ENCODE measurements around the gene HEPN1. TPM values are rescaled to one million over a fixed set of nuclear protein-coding genes. Genes with fewer than 3 reads are reported as not detected.

The HEPN1 gene
- total and polyA plus RNA-seq, 9 of the 15 experiments (the other 6 are each of a cell fraction or from before 2014, with no cell fraction given), result not detected

DNA sequence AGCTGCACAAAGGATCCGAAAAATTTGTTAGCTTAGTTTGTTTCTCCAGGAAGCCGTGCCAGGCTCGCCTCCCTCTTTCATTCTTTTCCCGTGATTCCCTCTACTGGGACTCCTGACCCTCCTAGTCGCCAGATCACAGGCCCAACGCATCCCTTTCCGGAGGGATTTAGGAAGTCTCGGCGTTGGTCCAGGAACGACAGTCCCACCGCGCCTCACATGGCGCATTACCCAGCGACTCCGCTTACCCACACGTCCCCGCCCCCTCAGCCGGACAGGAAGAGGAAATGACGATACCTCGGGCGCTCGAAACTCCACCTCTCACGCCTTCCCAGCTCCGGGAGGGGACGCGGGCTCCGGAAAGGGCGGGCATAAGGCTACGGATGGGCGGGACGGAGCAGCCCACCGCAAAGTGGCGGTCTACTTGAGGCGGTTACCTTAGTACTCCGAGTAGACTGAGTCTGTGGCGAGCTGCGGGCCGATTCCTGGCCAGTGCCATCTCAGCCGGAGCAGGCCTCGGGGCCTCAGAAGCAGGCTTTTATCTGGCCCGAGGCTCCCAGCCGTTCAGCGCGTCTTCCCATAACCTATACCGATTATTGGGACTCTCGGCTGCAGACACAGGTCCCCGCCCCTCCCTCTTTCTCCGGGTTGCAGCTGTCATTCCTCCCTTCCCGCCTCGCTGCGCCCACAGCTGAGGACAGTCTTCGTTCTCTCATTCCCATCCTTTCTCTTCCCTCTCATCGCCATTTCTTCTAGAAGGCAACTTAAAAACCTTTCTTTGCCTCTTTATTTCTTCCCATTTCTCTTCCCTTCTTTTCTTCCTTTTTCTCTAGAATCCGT, 34.9 kb downstream of the HEPN1 start, which contains the start of gene CCDC15 (continued):
- TF ChIP-seq, protein P1, sequence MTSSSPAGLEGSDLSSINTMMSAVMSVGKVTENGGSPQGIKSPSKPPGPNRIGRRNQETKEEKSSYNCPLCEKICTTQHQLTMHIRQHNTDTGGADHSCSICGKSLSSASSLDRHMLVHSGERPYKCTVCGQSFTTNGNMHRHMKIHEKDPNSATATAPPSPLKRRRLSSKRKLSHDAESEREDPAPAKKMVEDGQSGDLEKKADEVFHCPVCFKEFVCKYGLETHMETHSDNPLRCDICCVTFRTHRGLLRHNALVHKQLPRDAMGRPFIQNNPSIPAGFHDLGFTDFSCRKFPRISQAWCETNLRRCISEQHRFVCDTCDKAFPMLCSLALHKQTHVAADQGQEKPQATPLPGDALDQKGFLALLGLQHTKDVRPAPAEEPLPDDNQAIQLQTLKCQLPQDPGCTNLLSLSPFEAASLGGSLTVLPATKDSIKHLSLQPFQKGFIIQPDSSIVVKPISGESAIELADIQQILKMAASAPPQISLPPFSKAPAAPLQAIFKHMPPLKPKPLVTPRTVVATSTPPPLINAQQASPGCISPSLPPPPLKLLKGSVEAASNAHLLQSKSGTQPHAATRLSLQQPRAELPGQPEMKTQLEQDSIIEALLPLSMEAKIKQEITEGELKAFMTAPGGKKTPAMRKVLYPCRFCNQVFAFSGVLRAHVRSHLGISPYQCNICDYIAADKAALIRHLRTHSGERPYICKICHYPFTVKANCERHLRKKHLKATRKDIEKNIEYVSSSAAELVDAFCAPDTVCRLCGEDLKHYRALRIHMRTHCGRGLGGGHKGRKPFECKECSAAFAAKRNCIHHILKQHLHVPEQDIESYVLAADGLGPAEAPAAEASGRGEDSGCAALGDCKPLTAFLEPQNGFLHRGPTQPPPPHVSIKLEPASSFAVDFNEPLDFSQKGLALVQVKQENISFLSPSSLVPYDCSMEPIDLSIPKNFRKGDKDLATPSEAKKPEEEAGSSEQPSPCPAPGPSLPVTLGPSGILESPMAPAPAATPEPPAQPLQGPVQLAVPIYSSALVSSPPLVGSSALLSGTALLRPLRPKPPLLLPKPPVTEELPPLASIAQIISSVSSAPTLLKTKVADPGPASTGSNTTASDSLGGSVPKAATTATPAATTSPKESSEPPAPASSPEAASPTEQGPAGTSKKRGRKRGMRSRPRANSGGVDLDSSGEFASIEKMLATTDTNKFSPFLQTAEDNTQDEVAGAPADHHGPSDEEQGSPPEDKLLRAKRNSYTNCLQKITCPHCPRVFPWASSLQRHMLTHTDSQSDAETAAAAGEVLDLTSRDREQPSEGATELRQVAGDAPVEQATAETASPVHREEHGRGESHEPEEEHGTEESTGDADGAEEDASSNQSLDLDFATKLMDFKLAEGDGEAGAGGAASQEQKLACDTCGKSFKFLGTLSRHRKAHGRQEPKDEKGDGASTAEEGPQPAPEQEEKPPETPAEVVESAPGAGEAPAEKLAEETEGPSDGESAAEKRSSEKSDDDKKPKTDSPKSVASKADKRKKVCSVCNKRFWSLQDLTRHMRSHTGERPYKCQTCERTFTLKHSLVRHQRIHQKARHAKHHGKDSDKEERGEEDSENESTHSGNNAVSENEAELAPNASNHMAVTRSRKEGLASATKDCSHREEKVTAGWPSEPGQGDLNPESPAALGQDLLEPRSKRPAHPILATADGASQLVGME (CRISPR knock-in tag; IDR thresholded peaks at IDR 0.05), result no peak
- TF ChIP-seq ZNF146 (CRISPR knock-in tag; IDR thresholded peaks at IDR 0.05; ENCODE audit: unreplicated experiment), result no peak
- TF ChIP-seq, protein P2, sequence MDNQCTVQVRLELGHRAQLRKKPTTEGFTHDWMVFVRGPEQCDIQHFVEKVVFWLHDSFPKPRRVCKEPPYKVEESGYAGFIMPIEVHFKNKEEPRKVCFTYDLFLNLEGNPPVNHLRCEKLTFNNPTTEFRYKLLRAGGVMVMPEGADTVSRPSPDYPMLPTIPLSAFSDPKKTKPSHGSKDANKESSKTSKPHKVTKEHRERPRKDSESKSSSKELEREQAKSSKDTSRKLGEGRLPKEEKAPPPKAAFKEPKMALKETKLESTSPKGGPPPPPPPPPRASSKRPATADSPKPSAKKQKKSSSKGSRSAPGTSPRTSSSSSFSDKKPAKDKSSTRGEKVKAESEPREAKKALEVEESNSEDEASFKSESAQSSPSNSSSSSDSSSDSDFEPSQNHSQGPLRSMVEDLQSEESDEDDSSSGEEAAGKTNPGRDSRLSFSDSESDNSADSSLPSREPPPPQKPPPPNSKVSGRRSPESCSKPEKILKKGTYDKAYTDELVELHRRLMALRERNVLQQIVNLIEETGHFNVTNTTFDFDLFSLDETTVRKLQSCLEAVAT (IDR thresholded peaks at IDR 0.05), result peak in 1 of 2 experiments; percentile 76; a peak in 3 of 4 replicates
- TF ChIP-seq SAP30 (IDR thresholded peaks at IDR 0.05; ENCODE audit: borderline replicate concordance, insufficient read depth, low read depth, low read length, poor library complexity, severe bottlenecking), result peak; percentile 91
- no peak for TF ChIP-seq SMAD3 (CRISPR knock-in tag; conservative IDR thresholded peaks at IDR 0.05)
- TF ChIP-seq, protein P3, sequence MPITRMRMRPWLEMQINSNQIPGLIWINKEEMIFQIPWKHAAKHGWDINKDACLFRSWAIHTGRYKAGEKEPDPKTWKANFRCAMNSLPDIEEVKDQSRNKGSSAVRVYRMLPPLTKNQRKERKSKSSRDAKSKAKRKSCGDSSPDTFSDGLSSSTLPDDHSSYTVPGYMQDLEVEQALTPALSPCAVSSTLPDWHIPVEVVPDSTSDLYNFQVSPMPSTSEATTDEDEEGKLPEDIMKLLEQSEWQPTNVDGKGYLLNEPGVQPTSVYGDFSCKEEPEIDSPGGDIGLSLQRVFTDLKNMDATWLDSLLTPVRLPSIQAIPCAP (CRISPR knock-in tag; IDR thresholded peaks at IDR 0.05; ENCODE audit: borderline replicate concordance), result no peak
- no peak for TF ChIP-seq ZFP30 (CRISPR knock-in tag; IDR thresholded peaks at IDR 0.05; ENCODE audit: borderline replicate concordance)
- no peak; the same call in 1 of the 2 replicates for TF ChIP-seq HDAC2 (IDR thresholded peaks at IDR 0.05)
- TF ChIP-seq, protein P4, sequence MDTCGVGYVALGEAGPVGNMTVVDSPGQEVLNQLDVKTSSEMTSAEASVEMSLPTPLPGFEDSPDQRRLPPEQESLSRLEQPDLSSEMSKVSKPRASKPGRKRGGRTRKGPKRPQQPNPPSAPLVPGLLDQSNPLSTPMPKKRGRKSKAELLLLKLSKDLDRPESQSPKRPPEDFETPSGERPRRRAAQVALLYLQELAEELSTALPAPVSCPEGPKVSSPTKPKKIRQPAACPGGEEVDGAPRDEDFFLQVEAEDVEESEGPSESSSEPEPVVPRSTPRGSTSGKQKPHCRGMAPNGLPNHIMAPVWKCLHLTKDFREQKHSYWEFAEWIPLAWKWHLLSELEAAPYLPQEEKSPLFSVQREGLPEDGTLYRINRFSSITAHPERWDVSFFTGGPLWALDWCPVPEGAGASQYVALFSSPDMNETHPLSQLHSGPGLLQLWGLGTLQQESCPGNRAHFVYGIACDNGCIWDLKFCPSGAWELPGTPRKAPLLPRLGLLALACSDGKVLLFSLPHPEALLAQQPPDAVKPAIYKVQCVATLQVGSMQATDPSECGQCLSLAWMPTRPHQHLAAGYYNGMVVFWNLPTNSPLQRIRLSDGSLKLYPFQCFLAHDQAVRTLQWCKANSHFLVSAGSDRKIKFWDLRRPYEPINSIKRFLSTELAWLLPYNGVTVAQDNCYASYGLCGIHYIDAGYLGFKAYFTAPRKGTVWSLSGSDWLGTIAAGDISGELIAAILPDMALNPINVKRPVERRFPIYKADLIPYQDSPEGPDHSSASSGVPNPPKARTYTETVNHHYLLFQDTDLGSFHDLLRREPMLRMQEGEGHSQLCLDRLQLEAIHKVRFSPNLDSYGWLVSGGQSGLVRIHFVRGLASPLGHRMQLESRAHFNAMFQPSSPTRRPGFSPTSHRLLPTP (IDR thresholded peaks at IDR 0.05; ENCODE audit: borderline replicate concordance, extremely low read depth, insufficient read length), result no peak
- TF ChIP-seq POLR2G (IDR thresholded peaks at IDR 0.05; ENCODE audit: low read depth, low read length), result peak; percentile 91
- no peak for TF ChIP-seq MTF1 (CRISPR knock-in tag; IDR thresholded peaks at IDR 0.05; ENCODE audit: borderline replicate concordance)
- TF ChIP-seq, protein P5, sequence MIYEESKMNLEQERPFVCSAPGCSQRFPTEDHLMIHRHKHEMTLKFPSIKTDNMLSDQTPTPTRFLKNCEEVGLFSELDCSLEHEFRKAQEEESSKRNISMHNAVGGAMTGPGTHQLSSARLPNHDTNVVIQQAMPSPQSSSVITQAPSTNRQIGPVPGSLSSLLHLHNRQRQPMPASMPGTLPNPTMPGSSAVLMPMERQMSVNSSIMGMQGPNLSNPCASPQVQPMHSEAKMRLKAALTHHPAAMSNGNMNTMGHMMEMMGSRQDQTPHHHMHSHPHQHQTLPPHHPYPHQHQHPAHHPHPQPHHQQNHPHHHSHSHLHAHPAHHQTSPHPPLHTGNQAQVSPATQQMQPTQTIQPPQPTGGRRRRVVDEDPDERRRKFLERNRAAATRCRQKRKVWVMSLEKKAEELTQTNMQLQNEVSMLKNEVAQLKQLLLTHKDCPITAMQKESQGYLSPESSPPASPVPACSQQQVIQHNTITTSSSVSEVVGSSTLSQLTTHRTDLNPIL (CRISPR knock-in tag; IDR thresholded peaks at IDR 0.05), result no peak
- no peak for TF ChIP-seq ZNF174 (CRISPR knock-in tag; IDR thresholded peaks at IDR 0.05)

Measured in K562 (cell line).